HCT116 (cell line): Measurements from ENCODE around the gene FAM241A. TPM values are rescaled to one million over a fixed set of nuclear protein-coding genes. Genes with fewer than 3 reads are reported as not detected.
"Not testable (repeated sequence)": the region's sequence is repeated elsewhere in the genome, so short reads cannot be mapped to it uniquely, and the experiment has no call there.

Source experiments
- ATAC-seq: fragments of 200-7000 bp; cut with Tn5 transposase; 2 replicates; pipeline ENCODE4 v1.9.1; 2020; ENCODE audit warnings: mild to moderate bottlenecking, moderate library complexity
- BruUV-seq: library from RNA; stranded (reverse); fragments of 400-500 nt; replicated peaks from 2 replicates; lab custom pipeline; 2021; lab: Mats Ljungman, UMichigan
- CTCF ChIA-PET: fragments of 300-600 bp; sonication (Branson Sonifier 250); formaldehyde crosslinking; loops from one replicate; lab custom pipeline; 2021; ENCODE audit warnings: antibody characterized with exemption; lab: Charles Lee
- POLR2A ChIA-PET: fragments of 300-600, 350-600 bp; sonication (Branson Sonifier 250); formaldehyde crosslinking; loops from one replicate; lab custom pipeline; 2021; ENCODE audit warnings: antibody characterized with exemption; lab: Charles Lee
- RAD21 ChIA-PET, 2 experiments: fragments of 300-600 bp; sonication (Branson Sonifier 250); formaldehyde crosslinking; loops; one replicate each; lab custom pipeline; 2023; ENCODE audit warnings: low total read pairs in 2 of 2; ENCODE audit not compliant: uncharacterized antibody in 2 of 2, unreplicated experiment in 2 of 2, low non-redundant PET in 1 of 2; lab: Charles Lee
- DNase-seq: peaks from one replicate; pipeline ENCODE4 v3.0.0-alpha.2; 2010; ENCODE audit warnings: low read depth, low spot score
- H2AFZ ChIP-seq: fragments of 200-600 bp; shearing (Covaris generic), sonication (generic); 2 replicates; pipeline ENCODE4 v1.6.1; 2017; ENCODE audit warnings: low read depth, mixed run types, mixed read lengths, antibody characterized with exemption, low read length; ENCODE audit not compliant: poor library complexity, severe bottlenecking
- H3K27ac ChIP-seq: 2 replicates; pipeline ENCODE4 v1.5.1; 2012; ENCODE audit warnings: low read depth, low read length
- H3K27me3 ChIP-seq: fragments of 200-600 bp; sonication (generic); 2 replicates; pipeline ENCODE4 v1.6.1; 2016; ENCODE audit warnings: mixed run types, low read length, mixed read lengths; ENCODE audit not compliant: insufficient read depth
- H3K36me3 ChIP-seq, 2 experiments: fragments of 200-500 bp in 1 of 2; fragments of 200-600 bp in 1 of 2; sonication (Bioruptor generic) in 1 of 2; sonication (generic) in 1 of 2; 2 replicates each; pipeline versions ENCODE4 v1.5.1 to v1.6.1; 2014 to 2016; ENCODE audit warnings: low read length in 2 of 2, inconsistent platforms in 1 of 2, mixed read lengths in 1 of 2, mixed run types in 1 of 2; ENCODE audit not compliant: insufficient read depth in 2 of 2, control insufficient read depth in 1 of 2
- H3K4me1 ChIP-seq, 2 experiments: fragments of 200-600 bp in 1 of 2; sonication (generic) in 1 of 2; 2 replicates each; pipeline versions ENCODE4 v1.5.1 to v1.6.1; 2012 to 2017; ENCODE audit warnings: low read length in 2 of 2, inconsistent platforms in 1 of 2, mild to moderate bottlenecking in 1 of 2, mixed read lengths in 1 of 2, mixed run types in 1 of 2, moderate library complexity in 1 of 2; ENCODE audit not compliant: insufficient read depth in 2 of 2, control insufficient read depth in 1 of 2
- H3K4me2 ChIP-seq: fragments of 200-600 bp; sonication (generic); 2 replicates; pipeline ENCODE4 v1.6.1; 2017; ENCODE audit warnings: mixed run types, low read length, mixed read lengths
- H3K4me3 ChIP-seq, 2 experiments: fragments of 200-600 bp in 1 of 2; sonication (generic) in 1 of 2; replicated peaks in 1 of 2; 2 replicates each; pipeline ENCODE4 v1.5.1; 2011 to 2016; ENCODE audit warnings: low read length in 2 of 2, control low read depth in 1 of 2, low read depth in 1 of 2, mild to moderate bottlenecking in 1 of 2, mixed read lengths in 1 of 2, mixed run types in 1 of 2
- H3K79me2 ChIP-seq: fragments of 200-600 bp; sonication (generic); 2 replicates; pipeline ENCODE4 v1.6.1; 2017; ENCODE audit warnings: mild to moderate bottlenecking, mixed run types, low read length, moderate library complexity, mixed read lengths; ENCODE audit not compliant: insufficient read depth
- H3K9ac ChIP-seq: fragments of 200-600 bp; sonication (generic); 2 replicates; pipeline ENCODE4 v1.6.1; 2016; ENCODE audit warnings: low read length, mixed read lengths
- H3K9me2 ChIP-seq: fragments of 200-600 bp; sonication (generic), shearing (Covaris generic); 2 replicates; pipeline ENCODE4 v1.6.1; 2017; ENCODE audit warnings: mixed run types, mild to moderate bottlenecking, moderate library complexity; ENCODE audit not compliant: insufficient read depth
- H3K9me3 ChIP-seq, 2 experiments: fragments of 200-500 bp in 1 of 2; fragments of 200-600 bp in 1 of 2; sonication (Bioruptor generic) in 1 of 2; sonication (generic) in 1 of 2; 2 replicates each; pipeline ENCODE4 v1.6.1; 2014 to 2017; ENCODE audit warnings: low read length in 2 of 2, mixed read lengths in 2 of 2, inconsistent platforms in 1 of 2, low read depth in 1 of 2, mild to moderate bottlenecking in 1 of 2, mixed run types in 1 of 2, moderate library complexity in 1 of 2; ENCODE audit not compliant: control insufficient read depth in 1 of 2, insufficient read depth in 1 of 2
- H4K20me1 ChIP-seq: fragments of 200-600 bp; sonication (generic), shearing (Covaris generic); 2 replicates; pipeline ENCODE4 v1.6.1; 2017; ENCODE audit warnings: mixed run types, mild to moderate bottlenecking, moderate library complexity; ENCODE audit not compliant: insufficient read depth
- CBX3 ChIP-seq: IDR thresholded peaks from 2 replicates; pipeline ENCODE4 v1.6.1; 2012; ENCODE audit warnings: low read depth
- CEBPB ChIP-seq: IDR thresholded peaks from 2 replicates; pipeline ENCODE4 v1.6.1; 2012; ENCODE audit warnings: low read depth
- ELF1 ChIP-seq: IDR thresholded peaks from 2 replicates; pipeline ENCODE4 v1.6.1; 2012; ENCODE audit warnings: low read depth, borderline replicate concordance
- JUND ChIP-seq: IDR thresholded peaks from 2 replicates; pipeline ENCODE4 v1.6.1; 2012
- SP1 ChIP-seq: IDR thresholded peaks from 2 replicates; pipeline ENCODE4 v1.6.1; 2012; ENCODE audit warnings: low read depth
- SRF ChIP-seq: IDR thresholded peaks from 2 replicates; pipeline ENCODE4 v1.6.1; 2012; ENCODE audit warnings: low read depth
- intact Hi-C: fragments of 100-400 bp; cut with micrococcal nuclease; formaldehyde crosslinking; loops from 2 replicates; pipeline ENCODE4 v1.10.0; 2022
- total RNA-seq: library from RNA; stranded (reverse); gene quantifications from one replicate; pipeline ENCODE4 v1.2.1, GENCODE V29; 2021; ENCODE audit not compliant: unreplicated experiment
- TF ChIP-seq, protein P1 (sequence below): IDR thresholded peaks from 2 replicates; pipeline ENCODE4 v1.6.1; 2012
- TF ChIP-seq, protein P2 (sequence below): IDR thresholded peaks from 2 replicates; pipeline ENCODE4 v1.6.1; 2012

The FAM241A gene
- total RNA-seq, 1 experiment from 2014 or later: 4.5 TPM

DNA sequence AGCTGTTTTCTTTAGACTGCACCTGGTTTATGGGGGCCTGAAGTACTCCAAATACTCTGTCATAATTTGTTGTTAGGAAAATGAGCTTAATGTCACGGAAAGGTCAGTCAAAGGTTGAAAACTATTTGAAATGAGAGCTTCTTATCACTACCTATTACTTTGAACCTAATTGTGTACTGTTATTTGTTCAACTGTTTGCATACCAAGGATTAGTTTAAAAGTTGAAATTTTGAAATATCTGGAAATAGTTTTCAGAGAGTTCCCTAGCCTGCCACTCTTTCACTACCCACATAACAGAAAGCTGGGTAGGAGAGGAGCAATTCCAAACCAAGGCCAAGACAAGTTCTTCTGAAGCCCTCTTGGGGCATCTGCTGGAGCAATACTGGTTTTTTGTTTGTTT is 58.3 kb downstream of the FAM241A start:
- Histone ChIP-seq H3K4me2 (no peak overlapping the region), H2AFZ (no peak overlapping the region), H3K27ac (no peak overlapping the region), H3K9me2 (no peaks in the 10 kb centered on the region), H3K36me3 (no peaks in the 10 kb centered on the region), H3K79me2 (no peaks in the 10 kb centered on the region), H3K4me3 (no peak overlapping the region), H3K4me1 (peaks cover 9% of the 10 kb centered on the region in 2 experiments; a peak in 1 of 4 replicates), H3K9ac (no peak overlapping the region), H4K20me1 (no peaks in the 10 kb centered on the region), H3K9me3 (no peaks in the 10 kb centered on the region), H3K27me3 (no peaks in the 10 kb centered on the region)
- ATAC-seq (no peak), DNase-seq (no peak)
- TF ChIP-seq CEBPB (no peak), JUND (no peak), ELF1 (no peak)
- TF ChIP-seq, protein P1, sequence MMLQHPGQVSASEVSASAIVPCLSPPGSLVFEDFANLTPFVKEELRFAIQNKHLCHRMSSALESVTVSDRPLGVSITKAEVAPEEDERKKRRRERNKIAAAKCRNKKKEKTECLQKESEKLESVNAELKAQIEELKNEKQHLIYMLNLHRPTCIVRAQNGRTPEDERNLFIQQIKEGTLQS: no peak
- CTCF ChIA-PET: interaction anchor here (1.2 kb wide), 1 partner anchor 11 kb away, joined by 7 read pairs; no protein-coding TSS in a partner anchor
- RAD21 ChIA-PET: no interaction called here
- POLR2A ChIA-PET: no interaction called here
- no TSS peak for BruUV-seq
- intact Hi-C loops: no loop called here

DNA sequence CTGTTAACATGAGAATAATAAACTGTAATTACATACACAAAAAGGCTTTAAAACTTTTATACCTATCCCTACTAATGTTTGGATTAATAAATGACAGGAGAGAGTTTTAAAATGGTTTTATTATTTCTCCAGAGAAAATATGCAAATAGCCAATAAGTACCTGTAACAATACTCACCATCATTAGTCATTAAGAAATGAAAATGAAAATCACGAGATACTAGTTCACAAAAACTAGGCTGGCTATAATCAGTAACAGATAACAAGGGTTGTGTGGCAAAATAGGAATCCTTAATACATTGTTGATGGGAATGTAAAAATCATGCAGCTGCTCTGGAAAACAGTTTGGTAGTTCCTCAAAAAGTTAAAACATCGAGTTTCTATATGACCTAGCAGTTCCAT is 61.2 kb downstream of the FAM241A start:
- POLR2A ChIA-PET: no interaction called here
- no peak for ATAC-seq
- H3K4me2 ChIP-seq: no peak overlapping the region
- CTCF ChIA-PET: no interaction called here
- no peaks in the 10 kb centered on the region; a peak in 1 of 4 replicates for H3K9me3 ChIP-seq
- no peak overlapping the region for H3K9ac ChIP-seq
- H3K27ac ChIP-seq: no peak overlapping the region
- intact Hi-C loops: no loop called here
- no peaks in the 10 kb centered on the region for H3K9me2 ChIP-seq
- no peak for TF ChIP-seq SP1
- TF ChIP-seq, protein P2, sequence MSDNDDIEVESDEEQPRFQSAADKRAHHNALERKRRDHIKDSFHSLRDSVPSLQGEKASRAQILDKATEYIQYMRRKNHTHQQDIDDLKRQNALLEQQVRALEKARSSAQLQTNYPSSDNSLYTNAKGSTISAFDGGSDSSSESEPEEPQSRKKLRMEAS: no peak
- TF ChIP-seq, protein P1: no peak
- no peak for TF ChIP-seq CBX3
- no peak for TF ChIP-seq SRF
- TF ChIP-seq, all 23 proteins: peak for 0
- Histone ChIP-seq H3K27me3 (no peaks in the 10 kb centered on the region), H3K36me3 (no peaks in the 10 kb centered on the region), H4K20me1 (no peaks in the 10 kb centered on the region), H3K79me2 (no peaks in the 10 kb centered on the region), H3K4me1 (no peaks in the 10 kb centered on the region), H3K4me3 (no peak overlapping the region), H2AFZ (no peak overlapping the region)
- BruUV-seq: no TSS peak
- RAD21 ChIA-PET: no interaction called here
- no peak for DNase-seq

DNA sequence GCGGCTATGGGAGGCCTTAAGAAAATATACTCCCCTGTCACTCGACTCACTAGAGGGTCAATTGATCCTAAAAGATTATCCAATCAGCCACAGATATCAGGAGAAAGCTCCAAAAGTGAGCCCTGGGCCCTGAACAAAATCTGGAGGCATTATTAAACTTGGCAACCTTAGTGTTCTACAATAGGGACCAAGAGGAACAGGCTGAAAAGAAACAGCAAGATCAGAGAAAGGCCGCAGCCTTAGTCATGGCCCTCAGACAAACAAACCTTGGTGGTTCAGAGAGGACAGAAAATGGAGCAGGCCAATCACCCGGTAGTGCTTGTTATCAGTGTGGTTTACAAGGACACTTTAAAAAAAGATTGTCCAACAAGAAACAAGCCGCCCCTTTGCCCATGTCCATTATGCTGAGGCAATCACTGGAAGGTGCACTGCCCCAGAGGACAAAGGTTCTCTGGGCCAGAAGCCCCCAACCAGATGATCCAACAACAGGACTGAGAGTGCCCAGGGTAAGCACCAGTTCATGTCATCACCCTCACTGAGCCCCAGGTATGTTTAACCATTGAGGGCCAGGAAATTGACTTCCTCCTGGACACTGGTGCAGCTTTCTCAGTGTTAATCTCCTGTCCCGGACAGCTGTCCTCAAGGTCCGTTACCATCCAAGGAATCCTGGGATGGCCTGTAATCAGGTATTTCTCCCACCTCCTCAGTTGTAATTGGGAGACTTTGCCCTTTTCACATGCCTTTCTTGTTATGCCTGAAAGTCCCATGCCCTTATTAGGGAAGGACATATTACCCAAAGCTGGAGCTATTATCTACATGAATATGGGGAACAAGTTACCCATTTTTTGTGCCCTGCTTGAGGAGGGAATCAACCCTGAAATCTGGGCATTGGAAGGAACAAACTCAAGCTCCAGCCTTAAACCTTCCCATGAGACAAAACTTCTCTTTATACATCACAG is 63.2 kb downstream of the FAM241A start:
- H3K27me3 ChIP-seq, H3K27ac ChIP-seq, CTCF ChIA-PET, H3K4me1 ChIP-seq, H3K4me3 ChIP-seq, H3K9me2 ChIP-seq, intact Hi-C loops, H3K4me2 ChIP-seq, BruUV-seq, H2AFZ ChIP-seq, H3K9me3 ChIP-seq, H3K36me3 ChIP-seq, H3K79me2 ChIP-seq, RAD21 ChIA-PET, DNase-seq, POLR2A ChIA-PET, H4K20me1 ChIP-seq, ATAC-seq, H3K9ac ChIP-seq: not testable (repeated sequence)
